Uterus (tissue), 2 donors: ENCODE results near the gene TXLNG.

Experiments
- POLR2A ChIP-seq, 2 donors: fragments of 450-650 bp; IDR thresholded peaks; one replicate each; pipeline ENCODE4 v1.6.1; 2016; ENCODE audit warnings: antibody characterized with exemption in 2 of 2, mild to moderate bottlenecking in 1 of 2, moderate library complexity in 1 of 2
- TF ChIP-seq, protein P1 (sequence below), 4 experiments: fragments of 200-600 bp in 2 of 4; fragments of 450-650 bp in 2 of 4; sonication (generic) in 2 of 4; IDR thresholded peaks; one replicate each; pipeline ENCODE4 v1.5.1; 2016 to 2019; ENCODE audit warnings: antibody characterized with exemption in 4 of 4, mild to moderate bottlenecking in 2 of 4, moderate library complexity in 1 of 4

DNA sequence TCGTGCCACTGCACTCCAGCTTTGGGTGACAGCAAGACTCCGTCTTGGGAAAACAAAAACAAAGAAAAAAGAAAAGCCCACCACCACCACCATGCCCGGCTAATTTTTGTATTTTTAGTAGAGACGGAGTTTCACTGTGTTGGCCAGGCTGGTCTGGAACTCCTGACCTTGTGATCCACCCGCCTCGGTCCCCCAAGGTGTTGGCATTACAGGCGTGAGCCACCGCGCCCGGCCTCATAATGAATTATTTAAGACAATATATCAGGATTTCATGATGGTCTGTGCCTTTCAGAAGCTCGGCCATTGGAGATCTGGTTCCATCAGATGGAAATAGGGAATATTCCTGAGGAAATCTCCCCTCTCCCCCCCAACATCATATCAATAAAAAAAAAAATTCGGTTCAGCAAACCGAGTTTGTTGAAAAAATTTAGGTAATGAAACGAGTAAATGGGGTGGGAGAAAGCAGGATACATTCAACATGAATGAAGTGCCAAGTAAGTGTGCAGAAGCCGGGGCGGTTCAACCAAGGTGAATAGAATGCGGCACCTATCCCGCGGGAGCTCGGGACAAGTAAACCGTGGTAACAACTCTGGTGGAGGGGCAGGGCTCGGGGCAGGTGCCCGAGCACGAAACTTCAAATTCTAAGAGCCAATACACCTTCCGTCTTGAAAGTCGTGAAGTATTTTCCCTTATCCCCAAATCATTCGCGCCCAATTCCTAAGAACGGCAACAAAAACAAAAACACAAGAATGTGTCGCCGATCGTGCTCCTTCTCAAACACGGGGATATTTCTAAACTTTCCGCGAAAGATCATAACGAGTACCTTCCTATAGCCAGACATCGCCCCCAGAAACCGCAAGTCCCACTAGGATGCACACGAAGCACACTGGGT is 773 bp upstream of the TXLNG start:
- TF ChIP-seq, protein P1, sequence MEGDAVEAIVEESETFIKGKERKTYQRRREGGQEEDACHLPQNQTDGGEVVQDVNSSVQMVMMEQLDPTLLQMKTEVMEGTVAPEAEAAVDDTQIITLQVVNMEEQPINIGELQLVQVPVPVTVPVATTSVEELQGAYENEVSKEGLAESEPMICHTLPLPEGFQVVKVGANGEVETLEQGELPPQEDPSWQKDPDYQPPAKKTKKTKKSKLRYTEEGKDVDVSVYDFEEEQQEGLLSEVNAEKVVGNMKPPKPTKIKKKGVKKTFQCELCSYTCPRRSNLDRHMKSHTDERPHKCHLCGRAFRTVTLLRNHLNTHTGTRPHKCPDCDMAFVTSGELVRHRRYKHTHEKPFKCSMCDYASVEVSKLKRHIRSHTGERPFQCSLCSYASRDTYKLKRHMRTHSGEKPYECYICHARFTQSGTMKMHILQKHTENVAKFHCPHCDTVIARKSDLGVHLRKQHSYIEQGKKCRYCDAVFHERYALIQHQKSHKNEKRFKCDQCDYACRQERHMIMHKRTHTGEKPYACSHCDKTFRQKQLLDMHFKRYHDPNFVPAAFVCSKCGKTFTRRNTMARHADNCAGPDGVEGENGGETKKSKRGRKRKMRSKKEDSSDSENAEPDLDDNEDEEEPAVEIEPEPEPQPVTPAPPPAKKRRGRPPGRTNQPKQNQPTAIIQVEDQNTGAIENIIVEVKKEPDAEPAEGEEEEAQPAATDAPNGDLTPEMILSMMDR (IDR thresholded peaks at IDR 0.05): no peak
- TF ChIP-seq POLR2A (IDR thresholded peaks at IDR 0.05): no peak
